Prostate gland (tissue), 2 donors: ENCODE measurements around the gene OR2T1. TPM values are rescaled to one million over a fixed set of nuclear protein-coding genes. Genes with fewer than 3 reads are reported as not detected.
"Not testable (repeated sequence)": the region's sequence is repeated elsewhere in the genome, so short reads cannot be mapped to it uniquely, and the experiment has no call there.

Source experiments
- DNase-seq: peaks from one replicate; pipeline ENCODE4 v3.0.0-alpha.2; 2019; ENCODE audit warnings: low spot score
- H3K27ac ChIP-seq, 2 donors: fragments of 200-600 bp; sonication (generic); 2 replicates each; pipeline ENCODE4 v1.5.1; 2017 to 2019
- H3K27me3 ChIP-seq: fragments of 200-600 bp; sonication (generic); replicated peaks from 2 replicates; pipeline ENCODE4 v1.5.1; 2019; ENCODE audit not compliant: insufficient read depth
- H3K36me3 ChIP-seq, 2 donors: fragments of 200-600 bp; sonication (generic); 1 replicate in 1 of 2; 2 replicates in 1 of 2; pipeline versions ENCODE4 v1.5.1 to v1.8.1; 2017 to 2019
- H3K4me1 ChIP-seq: fragments of 200-600 bp; sonication (generic); replicated peaks from 2 replicates; pipeline ENCODE4 v1.5.1; 2019
- H3K4me3 ChIP-seq, 2 donors: fragments of 200-600 bp; sonication (generic); 2 replicates each; pipeline ENCODE4 v1.5.1; 2017 to 2019
- H3K9me3 ChIP-seq: fragments of 200-600 bp; sonication (generic); 2 replicates; pipeline ENCODE4 v1.5.1; 2017
- WGBS: methylation state at CpG from one replicate; pipeline ENCODE4 v1.1.5; 2018; 5-methylcytosine and 5-hydroxymethylcytosine counted together
- intact Hi-C: fragments of 100-400 bp; cut with DNase I; formaldehyde crosslinking; loops from one replicate; pipeline ENCODE4 v1.14.2; 2022
- total RNA-seq, 2 donors: library from RNA; depleted of rRNA; stranded (reverse); fragments of >200 nt; gene quantifications; one replicate each; pipeline ENCODE4 v1.1.0, GENCODE V29; 2016

The OR2T1 gene
- total RNA-seq, 2 donors from 2014 or later, result not detected

DNA sequence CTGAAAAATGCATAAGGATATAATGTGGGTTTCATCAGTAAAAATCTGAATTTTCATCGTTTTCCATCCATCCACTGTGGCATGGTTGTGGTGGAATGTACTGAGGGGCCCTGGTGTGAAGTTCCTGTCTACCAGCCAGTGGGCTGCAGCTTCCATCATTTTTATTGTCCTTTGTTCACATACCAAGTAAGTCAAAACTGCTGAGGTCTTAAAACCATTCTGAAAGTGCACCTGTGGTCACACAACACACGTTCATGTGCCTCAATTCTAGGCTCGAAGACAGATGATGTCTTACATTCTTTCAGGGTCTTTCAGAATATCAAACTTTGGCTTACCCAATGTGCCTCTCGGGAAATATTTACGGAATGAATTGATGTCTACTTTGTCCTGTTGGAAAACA, 36.4 kb downstream of the OR2T1 start:
- H3K27me3 ChIP-seq, H3K4me3 ChIP-seq, H3K27ac ChIP-seq, H3K9me3 ChIP-seq, H3K36me3 ChIP-seq, DNase-seq, H3K4me1 ChIP-seq, intact Hi-C loops: not testable (repeated sequence)
- 65% methylated on average over 5 of the region's 5 CpGs for WGBS

DNA sequence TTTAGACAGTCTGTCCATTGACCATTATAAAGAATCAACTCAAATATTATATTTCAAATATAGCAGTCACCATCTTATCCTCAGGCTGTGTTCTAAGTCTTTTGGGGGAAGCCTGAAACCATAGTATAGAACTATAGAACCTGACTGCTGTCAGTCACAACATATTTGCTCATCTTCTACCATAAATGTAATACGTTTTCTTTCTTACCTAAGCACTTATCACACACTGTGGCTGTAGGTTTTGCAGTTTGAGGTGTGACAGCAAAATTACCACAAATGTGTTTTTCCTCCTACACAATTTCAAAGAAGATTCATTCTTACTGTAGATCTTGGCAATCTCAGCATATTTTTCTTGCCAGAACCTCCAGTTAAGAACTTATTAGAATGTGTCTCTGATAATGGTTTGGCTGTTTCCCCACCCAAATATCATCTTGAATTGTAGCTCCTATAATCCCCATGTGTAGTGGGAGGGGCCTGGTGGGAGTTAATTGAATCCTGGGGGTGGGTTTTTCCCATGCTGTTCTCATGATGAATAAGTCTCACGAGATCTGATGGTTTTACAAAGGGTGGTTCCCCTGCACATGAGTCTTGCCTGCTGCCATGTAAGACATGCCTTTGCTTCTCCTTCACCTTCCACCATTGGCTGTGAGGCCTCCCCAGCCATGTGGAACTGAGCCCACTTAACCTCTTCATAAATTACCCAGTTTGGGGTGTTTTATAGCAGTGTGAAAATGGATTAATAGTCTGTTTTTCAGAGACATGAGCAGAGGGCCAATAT, 39.8 kb downstream of the OR2T1 start:
- intact Hi-C loops, H3K9me3 ChIP-seq, H3K27me3 ChIP-seq, H3K36me3 ChIP-seq, H3K4me3 ChIP-seq, H3K4me1 ChIP-seq, DNase-seq, H3K27ac ChIP-seq: not testable (repeated sequence)
- 69% methylated on average over 1 of the region's 2 CpGs for WGBS

GRCh38 chr1:248444603-248445002, 41.8 kb downstream of the OR2T1 start:
- H3K9me3 ChIP-seq, intact Hi-C loops, H3K27me3 ChIP-seq, H3K36me3 ChIP-seq, H3K27ac ChIP-seq, H3K4me1 ChIP-seq, H3K4me3 ChIP-seq, DNase-seq: not testable (repeated sequence)
- 89% methylated on average over 4 of the region's 4 CpGs for WGBS

GRCh38 chr1:248445399-248445798, 42.6 kb downstream of the OR2T1 start, which contains the start of gene OR2T2:
Gene OR2T2 (plus strand): TSS chr1:248445637. CDS start chr1:248452798, 7,161 bp downstream.
- 45% methylated on average over 2 of the region's 2 CpGs for WGBS
- DNase-seq, H3K27ac ChIP-seq, H3K4me1 ChIP-seq, H3K4me3 ChIP-seq, H3K9me3 ChIP-seq, H3K27me3 ChIP-seq, H3K36me3 ChIP-seq, intact Hi-C loops: not testable (repeated sequence)

DNA sequence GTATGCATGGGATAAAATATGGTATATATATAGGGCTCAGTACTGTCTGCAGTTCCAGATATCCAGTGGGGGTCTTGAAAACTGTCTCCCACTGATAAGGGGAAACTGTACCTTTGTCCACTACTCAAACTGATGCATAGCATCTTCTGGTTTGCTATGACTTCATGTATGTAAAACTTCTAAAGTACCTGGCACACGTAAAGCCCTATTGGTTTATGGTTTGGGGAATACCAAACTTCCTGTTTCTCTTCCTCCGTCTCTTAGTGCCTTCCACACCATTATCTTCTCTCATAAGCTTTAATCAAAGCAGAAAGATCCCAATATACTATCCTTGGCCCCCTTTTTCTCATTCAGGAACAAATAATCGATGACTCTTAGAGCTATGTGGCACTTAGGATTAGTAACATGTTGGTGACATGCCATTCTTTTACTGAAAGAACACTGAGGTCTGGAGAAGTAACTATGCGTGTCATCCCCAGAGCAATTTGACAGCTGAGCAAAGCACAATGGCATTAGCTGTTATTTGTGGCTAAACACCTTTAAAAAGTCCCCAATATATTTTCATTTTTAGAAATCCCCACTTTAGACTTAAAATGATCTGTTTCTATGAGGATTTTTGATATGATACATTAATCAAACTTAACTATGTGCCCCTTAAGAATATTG, 45.7 kb downstream of the OR2T1 start:
- no CpG with 5 or more reads among the region's 4 CpGs for WGBS
- H3K27ac ChIP-seq, H3K36me3 ChIP-seq, H3K9me3 ChIP-seq, DNase-seq, H3K27me3 ChIP-seq, intact Hi-C loops, H3K4me3 ChIP-seq, H3K4me1 ChIP-seq: not testable (repeated sequence)

DNA sequence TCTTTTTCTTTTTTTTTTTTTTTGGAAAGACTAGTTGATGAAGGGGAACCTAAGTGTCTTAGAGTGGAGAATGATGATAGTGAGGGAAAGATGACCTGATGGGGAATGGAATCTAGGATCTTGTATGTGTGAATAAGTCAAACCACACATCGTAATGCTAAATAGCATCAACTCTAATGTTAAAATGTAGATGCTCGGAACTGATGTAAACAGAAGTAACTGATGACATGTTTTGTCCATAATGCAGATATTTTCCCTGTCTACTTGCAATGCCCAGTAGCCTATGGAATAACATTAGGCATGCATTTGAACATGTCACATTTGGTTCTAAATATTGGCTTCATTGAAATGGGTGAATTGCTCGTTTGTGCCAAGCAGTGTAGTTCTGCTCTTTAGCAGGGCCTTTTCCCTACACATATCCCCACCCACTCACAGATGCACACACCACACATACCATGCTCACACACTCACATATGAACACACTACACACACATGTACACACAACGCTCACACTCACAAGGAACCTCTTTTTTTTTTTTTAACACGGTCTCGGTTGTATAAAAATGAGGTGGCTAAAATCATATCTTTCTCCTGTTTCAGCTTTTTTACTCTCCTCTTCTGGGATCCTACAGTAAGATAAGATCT, 47.1 kb downstream of the OR2T1 start:
- H3K36me3 ChIP-seq, H3K4me3 ChIP-seq, H3K27ac ChIP-seq, intact Hi-C loops, DNase-seq, H3K4me1 ChIP-seq, H3K27me3 ChIP-seq, H3K9me3 ChIP-seq: not testable (repeated sequence)
- WGBS, result 84% methylated on average over 5 of the region's 6 CpGs

- intact Hi-C loops, H3K27me3 ChIP-seq, H3K36me3 ChIP-seq, H3K4me3 ChIP-seq, DNase-seq, H3K9me3 ChIP-seq, H3K27ac ChIP-seq, H3K4me1 ChIP-seq: not testable (repeated sequence)
- WGBS, result 54% methylated on average over 2 of the region's 5 CpGs
Observed at GRCh38 chr1:248450466-248451145, 47.8 kb downstream of the OR2T1 start.

DNA sequence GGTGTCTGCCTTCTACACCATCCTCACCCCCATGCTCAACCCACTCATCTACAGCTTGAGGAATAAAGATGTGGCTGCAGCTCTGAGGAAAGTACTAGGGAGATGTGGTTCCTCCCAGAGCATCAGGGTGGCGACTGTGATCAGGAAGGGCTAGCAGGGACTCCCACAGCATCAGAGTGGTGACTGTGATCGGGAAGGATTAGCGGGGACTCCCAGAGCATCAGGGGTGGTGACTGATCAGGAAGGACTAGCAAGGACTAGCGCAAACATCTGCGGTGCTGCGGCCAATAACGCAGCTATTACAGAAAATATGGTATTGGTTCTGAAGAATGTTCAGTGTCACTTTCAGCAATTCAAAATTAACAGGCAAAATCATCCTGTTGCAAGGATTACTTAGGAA, 50.8 kb downstream of the OR2T1 start:
- intact Hi-C loops, result not testable (repeated sequence)
- WGBS, result 82% methylated on average over 7 of the region's 7 CpGs

More for the DNA sequence above, 50.8 kb downstream of the OR2T1 start:
- H3K36me3 ChIP-seq, H3K4me3 ChIP-seq, DNase-seq, H3K27me3 ChIP-seq, H3K27ac ChIP-seq, H3K9me3 ChIP-seq, H3K4me1 ChIP-seq: not testable (repeated sequence)
